CD4-positive, alpha-beta T cell treated with Interleukin-2 at 100 ng/mL for 4 hours (primary cell): Measurements from ENCODE around the gene BTBD16.

Experiments
- DNase-seq: peaks from one replicate; pipeline ENCODE4 v3.0.0-alpha.2; 2020; ENCODE audit warnings: low spot score

The BTBD16 gene

GRCh38 chr10:122316224-122316884, 45.3 kb downstream of the BTBD16 start:
- DNase-seq, result no peak

GRCh38 chr10:122321960-122322359, 50.9 kb downstream of the BTBD16 start:
- DNase-seq, result no peak

GRCh38 chr10:122323189-122323588, 52.1 kb downstream of the BTBD16 start:
- no peak for DNase-seq

- no peak for DNase-seq
Measured at GRCh38 chr10:122323941-122324675, 53.0 kb downstream of the BTBD16 start.

- DNase-seq, result no peak
Measured at GRCh38 chr10:122325235-122325634, 54.1 kb downstream of the BTBD16 start.

- DNase-seq, result no peak
Measured at GRCh38 chr10:122326385-122326784, 55.3 kb downstream of the BTBD16 start.

- no peak for DNase-seq
Measured at GRCh38 chr10:122326806-122327205, 55.7 kb downstream of the BTBD16 start.

GRCh38 chr10:122327237-122328206, 56.4 kb downstream of the BTBD16 start:
- no peak for DNase-seq

GRCh38 chr10:122328676-122329075, 57.6 kb downstream of the BTBD16 start:
- no peak for DNase-seq

GRCh38 chr10:122329416-122329815, 58.3 kb downstream of the BTBD16 start:
- no peak for DNase-seq

- DNase-seq, result no peak
Measured at GRCh38 chr10:122331100-122331499, 60.0 kb downstream of the BTBD16 start.

GRCh38 chr10:122331615-122332446, 60.7 kb downstream of the BTBD16 start:
- no peak for DNase-seq

- DNase-seq, result no peak
Measured at GRCh38 chr10:122333037-122333436, 61.9 kb downstream of the BTBD16 start.

- no peak for DNase-seq
Measured at GRCh38 chr10:122336332-122336731, 65.2 kb downstream of the BTBD16 start.

- no peak for DNase-seq
Measured at GRCh38 chr10:122336961-122337360, 65.9 kb downstream of the BTBD16 start.

- no peak for DNase-seq
Measured at GRCh38 chr10:122338609-122339441, 67.7 kb downstream of the BTBD16 start.

GRCh38 chr10:122341141-122341810, 70.2 kb downstream of the BTBD16 start:
- no peak for DNase-seq

GRCh38 chr10:122342293-122343134, 71.4 kb downstream of the BTBD16 start:
- DNase-seq, result peak; percentile 77

- DNase-seq, result no peak
Measured at GRCh38 chr10:122343135-122343800, 72.2 kb downstream of the BTBD16 start.
